ENCODE results near the gene SPDYE18. TPM values are rescaled to one million over a fixed set of nuclear protein-coding genes. Genes with fewer than 3 reads are reported as not detected.
A peak's percentile ranks its signal among the peaks of the same experiment; 100 is the strongest.
"Not testable (repeated sequence)": the region's sequence is repeated elsewhere in the genome, so short reads cannot be mapped to it uniquely, and the experiment has no call there.

SPDYE18 gene
- total RNA-seq, 6 donors from 2014 or later, result 0.51 to 7.3 (median 1.5) TPM; not detected in 2

DNA sequence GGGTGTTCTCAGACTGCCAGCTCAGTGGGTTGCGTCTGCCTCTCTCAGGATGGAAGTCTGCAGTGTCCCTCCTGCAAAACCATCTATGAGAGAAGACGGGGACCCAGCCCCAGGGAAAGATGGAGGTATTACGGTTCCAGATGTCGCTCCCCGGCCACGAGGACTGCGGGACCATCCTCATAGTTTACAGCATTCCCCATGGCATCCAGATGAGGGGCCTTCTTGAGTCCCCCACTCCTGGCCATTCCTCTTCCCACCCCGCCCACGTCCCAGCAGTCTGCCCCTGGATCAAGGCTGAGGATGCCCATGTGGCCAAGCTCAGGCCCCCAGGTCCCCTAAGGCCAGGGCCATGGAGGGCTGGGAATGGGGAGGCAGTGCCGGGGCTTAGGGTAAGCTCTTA lies 59.1 kb downstream of the SPDYE18 start:
- not testable (repeated sequence) for H3K9me3 ChIP-seq; H3K4me3 ChIP-seq; ATAC-seq (ENCODE audit: low FRiP score in 2 of 2); H3K27ac ChIP-seq; H3K4me1 ChIP-seq; H3K27me3 ChIP-seq
- DNase-seq, result peak; percentile 12 to 41
- 99% methylated on average over 9 of the region's 10 CpGs; no CpG with 5 or more reads in 1 of the 2 donors for WGBS, 2 donors
- H3K36me3 ChIP-seq, result peaks cover 0 to 25% (median 0%) of the 10 kb centered on the region in 4 donors

DNA sequence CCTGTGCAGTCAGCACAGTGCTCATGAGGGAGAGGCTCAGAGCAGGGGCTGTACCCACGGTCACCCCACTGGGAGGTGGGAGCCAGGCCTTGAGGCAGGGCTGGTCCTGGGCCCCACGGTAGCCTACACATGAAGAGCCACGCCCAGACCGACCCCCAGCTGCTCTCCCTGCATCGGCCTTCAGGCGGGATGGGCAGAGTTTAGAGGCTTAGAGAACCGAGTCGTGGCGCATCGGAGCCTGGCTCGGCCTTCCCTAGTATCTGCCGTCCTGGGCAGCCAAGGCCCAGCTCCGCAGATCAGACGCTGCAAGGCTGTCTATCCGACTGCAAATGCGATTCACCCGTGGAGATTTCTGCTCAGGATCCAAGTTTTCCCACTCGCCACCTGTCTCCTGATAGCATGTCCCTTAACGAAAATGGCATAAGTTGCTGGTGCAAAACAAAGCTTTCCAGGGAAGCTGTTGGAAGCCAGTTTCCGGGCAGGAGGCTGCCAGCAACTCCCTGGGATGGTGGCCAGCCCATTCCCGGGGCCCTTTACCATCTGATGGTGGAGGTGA lies 59.6 kb downstream of the SPDYE18 start:
- not testable (repeated sequence) for H3K4me3 ChIP-seq; H3K27me3 ChIP-seq; H3K9me3 ChIP-seq; H3K27ac ChIP-seq; H3K4me1 ChIP-seq; ATAC-seq (ENCODE audit: low FRiP score in 2 of 2)
- peak; percentile 17 to 61 for DNase-seq
- peaks cover 0 to 25% (median 0%) of the 10 kb centered on the region in 4 donors for H3K36me3 ChIP-seq
- 94 to 100% methylated on average over 8 to 21 of the region's 21 CpGs for WGBS, 2 donors

DNA sequence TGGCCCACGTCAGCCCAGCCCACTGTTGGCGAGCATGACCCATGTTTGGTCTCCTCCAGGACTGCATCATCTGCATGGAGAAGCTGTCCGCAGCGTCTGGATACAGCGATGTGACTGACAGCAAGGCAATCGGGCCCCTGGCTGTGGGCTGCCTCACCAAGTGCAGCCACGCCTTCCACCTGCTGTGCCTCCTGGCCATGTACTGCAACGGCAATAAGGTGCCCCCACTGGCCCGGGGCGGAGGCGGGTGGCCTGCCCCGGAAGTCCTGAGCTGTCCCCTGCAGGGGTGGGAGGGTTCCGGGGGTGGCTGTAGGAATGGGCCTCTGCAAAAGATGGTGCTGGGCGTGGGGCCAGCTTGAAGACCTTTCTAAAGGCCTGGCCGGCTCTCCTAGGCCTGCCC lies 60.3 kb downstream of the SPDYE18 start:
- WGBS, 2 donors, result 69 to 92% methylated on average over 5 of the region's 15 CpGs
- H3K27me3 ChIP-seq; ATAC-seq (ENCODE audit: low FRiP score in 2 of 2); H3K9me3 ChIP-seq; H3K4me3 ChIP-seq; H3K4me1 ChIP-seq; H3K27ac ChIP-seq: not testable (repeated sequence)
- peaks cover 0 to 25% (median 0%) of the 10 kb centered on the region in 4 donors for H3K36me3 ChIP-seq
- DNase-seq, result peak; percentile 21 to 67

Small RNAs within 50 kb of the gene (small RNA-seq; reads per million reads assigned to genes)
- 0 reads per million in 4 donors for gene RF00019

Other genes starting within 250 kb of the SPDYE18 start
- not detected for gene SPDYE17, start 30.2 kb downstream of the SPDYE18 start, total RNA-seq
- gene CCDC146, start 60.1 kb upstream of the SPDYE18 start, total RNA-seq, result 10 to 100 TPM in 3 of 6 donors, 1 to 10 TPM in 3; 3.6 to 62.4 (median 18.7) TPM
- gene FGL2, start 137.3 kb upstream of the SPDYE18 start, total RNA-seq, result 10 to 100 TPM in 5 of 6 donors, 1 to 10 TPM in 1; 4.2 to 47.3 (median 19.0) TPM

Measured in upper lobe of left lung (tissue), 6 donors.